Testis (tissue), 3 donors: ENCODE results near the gene ATP5F1D. TPM values are rescaled to one million over a fixed set of nuclear protein-coding genes. Genes with fewer than 3 reads are reported as not detected.
A peak's percentile ranks its signal among the peaks of the same experiment; 100 is the strongest.

ENCODE experiments used
- DNase-seq: peaks from one replicate; pipeline ENCODE4 v3.0.0-alpha.2; 2019
- H3K27ac ChIP-seq, 2 donors: fragments of 200-600 bp; sonication (generic); one replicate each; pipeline ENCODE4 v1.5.1; 2019
- H3K27me3 ChIP-seq: fragments of 200-600 bp; sonication (generic); one replicate; pipeline ENCODE4 v1.5.1; 2019
- H3K36me3 ChIP-seq: fragments of 200-600 bp; sonication (generic); one replicate; pipeline ENCODE4 v1.5.1; 2017; ENCODE audit warnings: low read depth; ENCODE audit errors: missing control alignments
- H3K4me1 ChIP-seq: fragments of 200-600 bp; sonication (generic); one replicate; pipeline ENCODE4 v1.5.1; 2019
- H3K4me3 ChIP-seq, 2 donors: fragments of 200-600 bp; sonication (generic); one replicate each; pipeline ENCODE4 v1.5.1; 2017 to 2019
- H3K9me3 ChIP-seq: fragments of 200-600 bp; sonication (generic); one replicate; pipeline ENCODE4 v1.5.1; 2017
- POLR2A ChIP-seq: fragments of 450-650 bp; IDR thresholded peaks from one replicate; pipeline ENCODE4 v1.6.1; 2017; ENCODE audit warnings: antibody characterized with exemption, mild to moderate bottlenecking, moderate library complexity
- WGBS, 2 donors: methylation state at CpG; one replicate each; pipeline ENCODE4 v1.1.5; 2018; 5-methylcytosine and 5-hydroxymethylcytosine counted together
- intact Hi-C: fragments of 100-400 bp; cut with DNase I; formaldehyde crosslinking; loops from one replicate; pipeline ENCODE4 v1.15.1; 2023; ENCODE audit warnings: low total_unique reads
- polyA plus RNA-seq: library from polyadenylated mRNA; stranded (reverse); fragments of 350-450 nt; fragmentation: Illumina TruSeq; extraction: RNeasy Lipid Tissue Mini Kit (QIAGEN cat#74804); gene quantifications from one replicate; pipeline ENCODE4 v1.2.3, GENCODE V29; 2014; ENCODE audit warnings: low read depth, low replicate concordance; ENCODE audit not compliant: insufficient read depth
- total RNA-seq, 2 donors: library from RNA; depleted of rRNA; stranded (reverse); fragments of >200 nt; gene quantifications; one replicate each; pipeline ENCODE4 v1.2.3, GENCODE V29; 2016
- TF ChIP-seq, protein P1 (sequence below), 3 experiments: fragments of 450-650 bp in 2 of 3; fragments of 200-600 bp in 1 of 3; sonication (generic) in 1 of 3; IDR thresholded peaks; one replicate each; pipeline ENCODE4 v1.5.1; 2016 to 2019; ENCODE audit warnings: antibody characterized with exemption in 3 of 3, mild to moderate bottlenecking in 2 of 3, moderate library complexity in 1 of 3

The ATP5F1D gene
- total and polyA plus RNA-seq, 3 donors from 2014 or later = 94.5 to 166 (median 104) TPM

- TF ChIP-seq, protein P1, sequence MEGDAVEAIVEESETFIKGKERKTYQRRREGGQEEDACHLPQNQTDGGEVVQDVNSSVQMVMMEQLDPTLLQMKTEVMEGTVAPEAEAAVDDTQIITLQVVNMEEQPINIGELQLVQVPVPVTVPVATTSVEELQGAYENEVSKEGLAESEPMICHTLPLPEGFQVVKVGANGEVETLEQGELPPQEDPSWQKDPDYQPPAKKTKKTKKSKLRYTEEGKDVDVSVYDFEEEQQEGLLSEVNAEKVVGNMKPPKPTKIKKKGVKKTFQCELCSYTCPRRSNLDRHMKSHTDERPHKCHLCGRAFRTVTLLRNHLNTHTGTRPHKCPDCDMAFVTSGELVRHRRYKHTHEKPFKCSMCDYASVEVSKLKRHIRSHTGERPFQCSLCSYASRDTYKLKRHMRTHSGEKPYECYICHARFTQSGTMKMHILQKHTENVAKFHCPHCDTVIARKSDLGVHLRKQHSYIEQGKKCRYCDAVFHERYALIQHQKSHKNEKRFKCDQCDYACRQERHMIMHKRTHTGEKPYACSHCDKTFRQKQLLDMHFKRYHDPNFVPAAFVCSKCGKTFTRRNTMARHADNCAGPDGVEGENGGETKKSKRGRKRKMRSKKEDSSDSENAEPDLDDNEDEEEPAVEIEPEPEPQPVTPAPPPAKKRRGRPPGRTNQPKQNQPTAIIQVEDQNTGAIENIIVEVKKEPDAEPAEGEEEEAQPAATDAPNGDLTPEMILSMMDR (IDR thresholded peaks at IDR 0.05) = no peak
- TF ChIP-seq POLR2A = no peak
- no peaks in the 10 kb centered on the region for H3K27me3 ChIP-seq
- peaks cover 52% of the 10 kb centered on the region for H3K4me1 ChIP-seq
- no peaks in the 10 kb centered on the region for H3K36me3 ChIP-seq
- intact Hi-C loops = no loop called here
- WGBS, 2 donors = 0% methylated on average over 17 to 48 of the region's 98 CpGs
- peak; percentile 97 for DNase-seq
- peak within 1 kb of the TSS; percentile 68 to 71 for H3K4me3 ChIP-seq
- H3K9me3 ChIP-seq = no peaks in the 10 kb centered on the region
- H3K27ac ChIP-seq = peak within 1 kb of the TSS; percentile 93 to 99
Observed at GRCh38 chr19:1275260-1275975, 33.9 kb downstream of the ATP5F1D start, which contains the start of gene FAM174C. Gene FAM174C (plus strand): TSS chr19:1275530. CDS start chr19:1275550, 20 bp downstream.

- Histone ChIP-seq H3K4me1 (peaks cover 45% of the 10 kb centered on the region), H3K36me3 (no peaks in the 10 kb centered on the region), H3K9me3 (no peaks in the 10 kb centered on the region), H3K27me3 (no peaks in the 10 kb centered on the region), H3K4me3 (peak overlapping the region; percentile 68 to 71), H3K27ac (peak overlapping the region; percentile 93 to 99)
- TF ChIP-seq, protein P1 (IDR thresholded peaks at IDR 0.05) = no peak
- TF ChIP-seq POLR2A = no peak
- 9 to 14% methylated on average over 20 to 42 of the region's 43 CpGs for WGBS, 2 donors
- intact Hi-C loops = no loop called here
- DNase-seq = no peak
Observed at GRCh38 chr19:1275976-1276627, 34.6 kb downstream of the ATP5F1D start.

- Histone ChIP-seq H3K9me3 (no peaks in the 10 kb centered on the region), H3K27ac (peak overlapping the region; percentile 93 to 99), H3K36me3 (no peaks in the 10 kb centered on the region), H3K4me3 (peak overlapping the region; percentile 68 to 71), H3K27me3 (no peaks in the 10 kb centered on the region), H3K4me1 (peaks cover 40% of the 10 kb centered on the region)
- intact Hi-C loops = no loop called here
- no peak for DNase-seq
- TF ChIP-seq, protein P1 (IDR thresholded peaks at IDR 0.05) = no peak
- no peak for TF ChIP-seq POLR2A
- WGBS, 2 donors = 62 to 65% methylated on average over 8 to 10 of the region's 10 CpGs
Observed at GRCh38 chr19:1276628-1277022, 35.1 kb downstream of the ATP5F1D start.

GRCh38 chr19:1277061-1277460 lies 35.5 kb downstream of the ATP5F1D start:
- 56 to 70% methylated on average over 12 to 15 of the region's 15 CpGs for WGBS, 2 donors
- no peak for DNase-seq
- intact Hi-C loops = no loop called here
- H3K36me3 ChIP-seq = no peaks in the 10 kb centered on the region
- H3K9me3 ChIP-seq = no peaks in the 10 kb centered on the region
- no peak for TF ChIP-seq POLR2A
- peak overlapping the region in 1 of 2 donors; percentile 93 for H3K27ac ChIP-seq
- H3K27me3 ChIP-seq = no peaks in the 10 kb centered on the region
- peaks cover 36% of the 10 kb centered on the region for H3K4me1 ChIP-seq
- H3K4me3 ChIP-seq = no peak overlapping the region

DNA sequence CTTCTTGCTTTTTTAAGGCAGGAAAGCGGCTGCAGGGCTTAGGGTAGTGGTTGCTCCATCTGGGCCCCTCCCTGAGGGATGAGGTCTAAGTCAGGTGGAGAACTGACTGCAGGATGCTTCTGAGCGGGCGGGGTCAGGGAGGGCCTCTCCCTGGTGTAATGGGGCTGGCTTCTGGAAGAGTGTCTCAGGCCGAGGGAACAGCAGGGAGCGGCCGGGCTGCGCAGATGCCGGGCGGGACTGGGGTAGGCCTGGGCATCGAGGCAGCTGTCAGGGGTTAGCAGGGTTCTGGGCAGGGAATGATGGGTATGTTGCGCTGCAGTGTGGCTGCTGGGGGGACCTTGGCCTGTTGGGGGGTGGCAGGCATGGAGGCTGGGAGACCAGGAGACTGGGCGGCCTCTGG lies 36.5 kb downstream of the ATP5F1D start:
- Histone ChIP-seq H3K9me3 (no peaks in the 10 kb centered on the region), H3K4me1 (peaks cover 33% of the 10 kb centered on the region), H3K36me3 (no peaks in the 10 kb centered on the region), H3K4me3 (no peak overlapping the region), H3K27me3 (no peaks in the 10 kb centered on the region), H3K27ac (no peak overlapping the region)
- intact Hi-C loops = no loop called here
- no peak for DNase-seq
- 88 to 90% methylated on average over 12 of the region's 12 CpGs for WGBS, 2 donors
- TF ChIP-seq, protein P1 (IDR thresholded peaks at IDR 0.05) = no peak
- TF ChIP-seq POLR2A = no peak
